Stimulated activated CD8-positive, alpha-beta memory T cell treated with anti-CD3 and anti-CD28 coated beads, Interleukin-15, amount 100 ng/mL, for 48 hours (primary cell): Measurements from ENCODE around the gene SYNDIG1L.
A peak's percentile ranks its signal among the peaks of the same experiment; 100 is the strongest.
"Not testable (repeated sequence)": the region's sequence is repeated elsewhere in the genome, so short reads cannot be mapped to it uniquely, and the experiment has no call there.

Experiments
- DNase-seq, 2 donors: peaks; one replicate each; pipeline ENCODE4 v3.0.0-alpha.2; 2020; ENCODE audit warnings: low read depth in 2 of 2

Gene SYNDIG1L

DNA sequence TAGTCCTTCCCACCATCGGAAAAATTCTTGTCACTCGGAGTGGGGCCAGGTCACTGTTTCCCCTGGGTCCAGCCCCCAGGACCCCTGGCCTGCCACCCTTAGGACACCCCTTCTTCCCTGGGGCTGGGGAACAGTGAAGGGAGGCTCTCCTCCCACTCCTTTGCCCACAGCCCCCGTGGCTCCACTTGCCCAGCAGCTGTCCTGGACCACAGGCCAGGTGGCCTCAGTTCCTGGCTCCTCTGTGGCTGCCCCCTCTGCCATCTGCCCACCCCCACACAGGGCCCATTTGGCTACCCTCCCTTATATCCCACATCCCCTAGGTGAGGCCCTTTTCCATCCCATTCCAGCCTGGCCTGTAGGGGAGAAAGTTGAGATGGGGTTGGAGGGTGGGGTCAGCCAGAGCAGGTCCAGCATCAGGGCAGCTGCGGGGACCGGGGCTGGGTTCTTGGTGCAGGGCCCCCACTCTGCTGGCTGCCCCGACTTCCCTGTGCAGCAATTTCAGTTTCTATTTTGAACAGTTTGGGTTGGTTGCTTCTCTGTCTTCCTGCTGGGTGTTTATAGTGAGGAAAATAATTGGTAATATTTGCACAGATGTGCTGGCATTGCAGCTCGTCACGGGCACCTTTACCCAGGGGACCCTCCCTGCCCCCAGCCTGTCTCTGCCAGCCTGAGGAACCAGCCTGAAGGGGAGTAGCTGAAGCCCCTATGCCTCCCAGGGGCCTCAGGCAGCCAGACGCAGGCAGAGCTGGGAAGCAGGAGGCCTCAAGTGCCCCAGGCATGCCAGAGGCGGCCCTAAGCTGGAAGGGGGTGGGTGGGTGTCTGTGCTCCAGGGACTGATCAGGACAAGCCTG, 23.4 kb downstream of the SYNDIG1L start:
- DNase-seq: no peak

- peak; percentile 34 to 36 for DNase-seq
Measured at GRCh38 chr14:74401504-74402241, 24.3 kb downstream of the SYNDIG1L start.

GRCh38 chr14:74400919-74401503, 25.0 kb downstream of the SYNDIG1L start:
- DNase-seq: no peak

DNA sequence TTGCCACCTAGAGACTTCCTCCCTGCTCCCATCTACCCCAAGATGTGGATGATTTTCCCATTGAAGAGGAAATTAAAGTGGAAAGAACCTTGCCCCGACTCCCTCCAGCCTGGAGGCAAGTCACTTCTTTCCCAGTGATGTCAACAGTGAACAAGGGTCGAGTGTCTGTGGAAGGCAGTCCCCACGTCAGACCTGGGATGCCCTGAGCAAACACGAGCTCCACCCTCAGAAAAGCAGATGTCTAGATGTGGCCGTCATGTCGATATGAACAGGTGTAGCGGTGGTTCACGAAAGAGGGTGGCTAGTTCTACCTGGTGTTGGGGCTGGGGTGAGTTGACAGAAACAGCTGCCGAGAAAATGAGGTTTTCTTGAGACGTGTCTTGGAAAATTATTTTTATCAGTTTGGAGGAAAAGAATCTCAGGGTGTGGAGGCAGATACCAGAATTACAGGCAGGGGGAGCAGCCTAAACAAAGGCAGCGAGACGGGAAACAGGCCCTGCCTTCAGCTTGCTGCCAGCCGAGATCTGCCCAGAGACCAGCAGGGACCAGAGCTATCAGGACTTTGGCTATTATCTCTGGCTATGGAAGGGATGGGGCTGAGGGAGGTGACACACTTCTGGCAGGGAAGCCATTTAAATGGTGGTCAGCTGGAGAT, 25.9 kb downstream of the SYNDIG1L start:
- no peak for DNase-seq

- no peak for DNase-seq
Measured at GRCh38 chr14:74395094-74395493, 30.9 kb downstream of the SYNDIG1L start.

GRCh38 chr14:74394549-74394948, 31.5 kb downstream of the SYNDIG1L start:
- no peak for DNase-seq

GRCh38 chr14:74392616-74393570, 33.1 kb downstream of the SYNDIG1L start:
- DNase-seq: no peak

- DNase-seq: no peak
Measured at GRCh38 chr14:74391479-74391878, 34.5 kb downstream of the SYNDIG1L start.

DNA sequence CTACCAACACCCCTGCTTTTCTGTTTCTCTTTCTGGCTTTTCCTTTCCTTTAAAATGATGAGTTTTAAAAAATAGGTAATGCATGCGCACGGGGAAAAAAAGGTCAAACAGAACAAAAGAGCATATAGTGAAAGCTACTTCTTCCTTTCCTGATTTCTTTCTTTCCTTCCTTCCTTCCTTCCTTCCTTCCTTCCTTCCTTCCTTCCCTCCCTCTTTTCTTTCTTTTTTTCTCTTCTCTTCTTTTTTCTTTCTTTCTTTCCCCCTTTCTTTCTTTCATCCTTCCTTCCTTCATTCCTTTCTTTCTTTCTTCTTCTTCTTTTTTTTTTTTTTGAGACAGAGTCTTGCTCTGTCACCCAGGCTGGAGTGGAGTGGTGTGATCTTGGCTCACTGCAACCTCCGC, 35.5 kb downstream of the SYNDIG1L start:
- DNase-seq: not testable (repeated sequence)

DNA sequence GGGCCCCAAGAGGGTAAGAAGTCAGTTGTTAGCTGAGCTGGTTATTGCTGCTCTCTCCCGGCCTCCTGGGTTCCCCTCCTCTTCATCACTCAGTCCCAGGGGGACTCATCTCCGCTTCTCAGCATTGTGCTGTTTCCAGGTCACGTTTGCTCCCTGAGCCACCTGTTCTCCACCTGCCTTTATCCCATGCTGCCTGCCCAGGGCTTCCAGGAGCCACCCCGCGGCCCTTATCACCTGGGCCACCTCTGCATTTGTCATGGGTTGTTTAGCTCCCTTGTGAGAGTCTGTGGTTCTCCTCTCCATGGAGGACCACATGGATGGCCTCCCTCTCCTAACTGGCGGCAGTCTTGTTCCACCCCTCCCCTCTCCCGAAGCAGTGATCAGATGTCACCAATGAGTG, 36.0 kb downstream of the SYNDIG1L start:
- no peak for DNase-seq

- no peak for DNase-seq
Measured at GRCh38 chr14:74382231-74382630, 43.8 kb downstream of the SYNDIG1L start.

GRCh38 chr14:74381571-74381970, 44.4 kb downstream of the SYNDIG1L start:
- DNase-seq: not testable (repeated sequence)

DNA sequence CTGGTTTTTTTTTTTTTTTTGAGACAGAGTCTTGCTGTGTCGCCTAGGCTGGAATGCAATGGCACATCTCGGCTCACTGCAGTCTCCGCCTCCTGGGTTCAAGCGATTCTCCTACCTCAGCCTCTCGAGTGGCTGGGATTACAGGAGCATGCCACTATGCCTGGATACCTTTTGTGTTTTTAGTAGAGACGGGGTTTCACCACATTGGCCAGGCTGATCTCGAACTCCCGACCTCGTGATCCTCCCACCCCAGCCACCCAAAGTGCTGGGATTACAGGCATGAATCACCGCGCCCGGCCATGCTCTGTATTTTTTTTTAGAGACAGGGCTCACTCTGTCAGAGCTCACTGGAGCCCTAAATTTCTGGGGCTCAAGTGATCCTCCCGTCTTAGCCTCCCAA, 45.2 kb downstream of the SYNDIG1L start:
- DNase-seq: no peak

DNA sequence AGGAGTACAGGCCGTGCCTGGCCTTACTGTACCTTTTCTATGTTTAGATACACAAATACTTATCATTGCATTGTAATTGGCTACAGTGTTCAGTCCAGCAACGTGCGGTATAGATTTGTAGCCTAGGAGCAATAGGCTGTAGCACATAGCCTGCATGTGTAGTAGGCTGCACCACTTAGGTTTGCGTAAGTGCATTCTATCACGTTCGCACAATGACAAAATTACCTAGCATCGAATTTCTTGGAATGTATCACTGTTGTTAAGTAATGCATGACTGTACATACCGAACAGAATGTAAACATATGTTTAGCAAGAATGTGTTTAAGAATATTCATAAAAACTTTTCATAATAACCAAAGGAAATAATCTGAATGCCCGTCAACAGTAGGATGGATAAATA, 45.8 kb downstream of the SYNDIG1L start:
- DNase-seq: no peak

DNA sequence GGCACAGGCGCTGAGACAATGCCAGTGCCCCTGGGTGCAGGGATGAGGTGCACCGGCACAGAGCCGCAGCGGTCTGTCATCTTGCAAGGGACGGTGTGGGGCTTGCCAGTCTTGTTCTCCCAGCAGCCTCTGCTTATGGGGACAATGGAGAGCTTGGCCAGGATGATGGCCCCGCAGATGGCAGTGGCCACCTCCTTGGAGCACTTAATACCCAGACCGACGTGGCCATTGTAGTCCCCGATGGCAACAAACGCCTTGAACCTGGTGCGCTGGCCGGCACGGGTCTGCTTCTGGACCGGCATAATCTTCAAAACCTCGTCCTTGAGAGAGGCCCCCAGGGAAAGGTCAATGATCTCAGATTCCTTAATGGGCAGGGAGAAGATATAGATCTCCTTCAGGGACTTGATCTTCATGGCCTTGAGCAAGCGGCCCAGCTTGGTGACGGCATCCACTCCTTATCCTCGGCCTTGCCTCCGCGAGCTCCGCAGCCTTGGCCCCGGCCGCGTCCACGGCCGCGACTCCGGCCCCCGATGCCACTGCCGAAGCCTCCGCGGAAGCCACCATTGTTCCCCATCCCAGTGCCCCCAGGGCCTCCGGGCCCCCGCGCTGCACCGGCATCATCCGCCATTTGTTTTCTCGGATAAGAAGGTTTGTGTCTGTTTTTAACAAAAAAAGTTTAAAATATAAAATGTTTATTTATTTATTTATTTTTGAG, 47.9 kb downstream of the SYNDIG1L start:
- DNase-seq: no peak

GRCh38 chr14:74368441-74368840, 57.6 kb downstream of the SYNDIG1L start:
- no peak for DNase-seq

GRCh38 chr14:74368026-74368425, 58.0 kb downstream of the SYNDIG1L start:
- no peak for DNase-seq

DNA sequence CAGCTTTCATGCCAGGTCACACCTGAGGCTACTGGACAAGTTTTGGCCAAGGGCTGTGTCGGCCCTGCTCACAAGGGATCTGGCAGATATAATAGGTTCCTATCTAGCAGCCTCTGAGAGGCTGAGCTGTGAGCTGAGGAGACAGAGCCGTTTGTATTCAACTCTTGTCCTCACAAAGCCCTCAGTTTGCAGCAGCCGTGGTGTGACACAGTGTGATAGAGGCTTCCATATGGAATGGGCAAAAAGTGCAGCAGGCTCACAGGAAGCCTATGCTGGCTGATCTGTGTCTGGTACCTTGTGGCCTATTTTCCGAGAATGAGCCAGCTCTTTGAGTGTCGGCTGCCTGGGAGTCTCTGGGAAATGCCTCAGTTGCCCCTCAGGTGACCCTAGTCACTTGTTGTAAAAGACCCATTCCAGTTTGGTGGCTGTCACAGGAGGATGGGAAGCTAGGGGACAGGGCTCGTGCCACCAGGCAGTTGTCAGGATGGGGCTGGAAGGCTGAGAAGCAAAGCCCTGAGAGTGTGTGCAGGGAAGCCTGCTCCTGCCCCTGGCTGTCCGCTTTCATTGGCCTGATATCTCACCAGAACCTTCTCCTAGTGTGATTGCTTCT, 61.6 kb downstream of the SYNDIG1L start:
- no peak for DNase-seq

DNA sequence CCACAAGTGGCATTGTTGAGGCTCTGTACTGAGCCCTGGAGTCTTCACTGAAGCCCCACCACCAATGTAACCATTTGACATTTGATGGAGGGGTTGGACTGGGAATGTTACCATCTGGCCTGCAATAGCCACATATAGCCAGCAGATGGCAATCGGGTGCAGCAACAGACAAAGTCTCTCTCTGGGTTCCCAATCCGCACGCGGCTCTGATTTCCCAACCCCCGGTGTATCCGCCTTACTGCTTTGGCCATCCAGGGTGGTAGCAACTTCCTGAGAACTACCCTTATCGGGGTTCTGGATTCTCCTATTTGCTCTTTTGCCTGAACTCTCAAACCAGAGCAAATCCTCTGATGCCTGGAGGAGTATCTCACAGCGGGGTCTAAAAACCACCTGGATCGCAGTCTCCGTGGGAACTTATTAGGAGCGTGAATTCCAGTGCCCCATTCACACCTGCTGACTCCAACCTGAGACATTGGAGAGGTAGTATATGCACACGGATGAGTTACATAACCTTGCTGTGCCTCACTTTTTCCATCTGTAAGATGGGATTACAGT, 63.6 kb downstream of the SYNDIG1L start:
- peak; percentile 32 to 35 for DNase-seq

GRCh38 chr14:74360163-74360562, 65.8 kb downstream of the SYNDIG1L start:
- DNase-seq: no peak
